SU-DHL-6 (cell line): ENCODE measurements around the gene RIN3.

Experiments
- H2AFZ ChIP-seq: fragments of 200-600 bp; sonication (generic); 2 replicates; pipeline ENCODE4 v1.6.1; 2014; ENCODE audit warnings: low read depth, mild to moderate bottlenecking, moderate library complexity, mixed read lengths, antibody characterized with exemption, low read length; ENCODE audit not compliant: severe bottlenecking
- H3F3A ChIP-seq: fragments of 200-600 bp; shearing (Covaris generic); 2 replicates; pipeline ENCODE4 v1.6.0; 2016; ENCODE audit warnings: antibody characterized with exemption, mild to moderate bottlenecking; ENCODE audit not compliant: insufficient read depth
- H3K27ac ChIP-seq: fragments of 200-600 bp; sonication (generic); 2 replicates; pipeline ENCODE4 v1.5.1; 2016; ENCODE audit warnings: low read depth, mild to moderate bottlenecking, low read length, moderate library complexity, mixed read lengths
- H3K27me3 ChIP-seq: fragments of 200-600 bp; sonication (generic), shearing (Covaris generic); 2 replicates; pipeline ENCODE4 v1.6.0; 2014; ENCODE audit warnings: mild to moderate bottlenecking, low read length
- H3K36me3 ChIP-seq: fragments of 200-600 bp; sonication (generic); 2 replicates; pipeline ENCODE4 v1.6.1; 2014; ENCODE audit warnings: mild to moderate bottlenecking, low read length, mixed read lengths
- H3K4me2 ChIP-seq: fragments of 300-600, 200-600 bp; shearing (Covaris generic), sonication (generic); 2 replicates; pipeline ENCODE4 v1.6.0; 2014; ENCODE audit warnings: low read length, low read depth, mild to moderate bottlenecking; ENCODE audit not compliant: poor library complexity, severe bottlenecking
- H3K4me3 ChIP-seq: fragments of 200-600 bp; sonication (generic); 2 replicates; pipeline ENCODE4 v1.5.1; 2014; ENCODE audit warnings: antibody characterized with exemption, low read length, mild to moderate bottlenecking, mixed read lengths; ENCODE audit not compliant: insufficient read depth, poor library complexity, severe bottlenecking
- H3K79me2 ChIP-seq: fragments of 200-600 bp; sonication (generic); 2 replicates; pipeline ENCODE4 v1.6.1; 2014; ENCODE audit warnings: mild to moderate bottlenecking, low read length, moderate library complexity; ENCODE audit not compliant: insufficient read depth
- H3K9ac ChIP-seq: fragments of 200-600 bp; sonication (generic); 2 replicates; pipeline ENCODE4 v1.7.0; 2014; ENCODE audit warnings: mild to moderate bottlenecking, low read length
- H3K9me2 ChIP-seq: fragments of 200-600 bp; sonication (generic); replicated peaks from 2 replicates; pipeline ENCODE4 v1.6.1; 2014; ENCODE audit warnings: low read length; ENCODE audit not compliant: insufficient read depth
- H3K9me3 ChIP-seq: fragments of 200-600 bp; sonication (generic); 2 replicates; pipeline ENCODE4 v1.6.1; 2014; ENCODE audit warnings: low read length, mixed read lengths; ENCODE audit not compliant: insufficient read depth
- H4K20me1 ChIP-seq: fragments of 200-600 bp; sonication (generic); 2 replicates; pipeline ENCODE4 v1.6.1; 2014; ENCODE audit warnings: low read depth, mild to moderate bottlenecking, antibody characterized with exemption, low read length, moderate library complexity, mixed read lengths
- CTCF ChIP-seq: fragments of 200-600 bp; sonication (generic); IDR thresholded peaks from one replicate; pipeline ENCODE4 v1.5.1; 2017; ENCODE audit warnings: antibody characterized with exemption, mild to moderate bottlenecking, low read length, moderate library complexity; ENCODE audit not compliant: insufficient read depth, poor library complexity, severe bottlenecking
- EZH2phosphoT487 ChIP-seq: fragments of 200-600 bp; sonication (generic), shearing (Covaris generic); conservative IDR thresholded peaks from 2 replicates; pipeline ENCODE4 v1.6.1; 2018; ENCODE audit warnings: mild to moderate bottlenecking, antibody characterized with exemption, low read length, moderate library complexity, mixed read lengths

RIN3 gene

GRCh38 chr14:92610849-92611271 is 97.3 kb downstream of the RIN3 start:
- Histone ChIP-seq H3K27ac (no peak overlapping the region), H2AFZ (no peak overlapping the region), H3K4me3 (no peak overlapping the region), H3K9me3 (no peaks in the 10 kb centered on the region), H4K20me1 (no peaks in the 10 kb centered on the region), H3K36me3 (no peaks in the 10 kb centered on the region), H3K9ac (no peak overlapping the region), H3K4me2 (no peak overlapping the region), H3K27me3 (no peaks in the 10 kb centered on the region), H3K79me2 (no peaks in the 10 kb centered on the region), H3F3A (no peaks in the 10 kb centered on the region), H3K9me2 (no peaks in the 10 kb centered on the region)
- no peak for TF ChIP-seq CTCF
- TF ChIP-seq EZH2phosphoT487 = no peak

GRCh38 chr14:92613008-92613658 is 99.6 kb downstream of the RIN3 start:
- H3K9me2 ChIP-seq = no peaks in the 10 kb centered on the region
- H3K27ac ChIP-seq = no peak overlapping the region
- no peak overlapping the region for H3K4me3 ChIP-seq
- no peaks in the 10 kb centered on the region for H3K27me3 ChIP-seq
- H3K36me3 ChIP-seq = no peaks in the 10 kb centered on the region
- H4K20me1 ChIP-seq = no peaks in the 10 kb centered on the region
- TF ChIP-seq CTCF = peak; percentile 83
- TF ChIP-seq EZH2phosphoT487 = no peak
- H2AFZ ChIP-seq = no peak overlapping the region
- H3K79me2 ChIP-seq = no peaks in the 10 kb centered on the region
- no peak overlapping the region for H3K9ac ChIP-seq
- H3K4me2 ChIP-seq = no peak overlapping the region
- no peaks in the 10 kb centered on the region for H3F3A ChIP-seq
- no peaks in the 10 kb centered on the region for H3K9me3 ChIP-seq

GRCh38 chr14:92613681-92614260 is 100.2 kb downstream of the RIN3 start:
- Histone ChIP-seq H3K9me3 (no peaks in the 10 kb centered on the region), H3K9me2 (no peaks in the 10 kb centered on the region), H4K20me1 (no peaks in the 10 kb centered on the region), H3K36me3 (no peaks in the 10 kb centered on the region), H3K27me3 (no peaks in the 10 kb centered on the region), H3K4me2 (no peak overlapping the region), H3K9ac (no peak overlapping the region), H3K79me2 (no peaks in the 10 kb centered on the region), H3F3A (no peaks in the 10 kb centered on the region), H3K4me3 (no peak overlapping the region), H3K27ac (no peak overlapping the region), H2AFZ (no peak overlapping the region)
- no peak for TF ChIP-seq CTCF
